GM10266 (cell line): ENCODE measurements around the gene CREB3L2.
"Not testable (repeated sequence)": the region's sequence is repeated elsewhere in the genome, so short reads cannot be mapped to it uniquely, and the experiment has no call there.

ENCODE experiments used
- DNase-seq: peaks from one replicate; pipeline ENCODE4 v3.0.0; 2012; ENCODE audit errors: extremely low spot score
- TF ChIP-seq, protein P1 (sequence below): IDR thresholded peaks from 2 replicates; pipeline ENCODE4 v1.5.1; 2012; ENCODE audit warnings: mild to moderate bottlenecking, low read depth; ENCODE audit not compliant: control insufficient read depth, insufficient read depth; ENCODE audit errors: missing control alignments

Gene CREB3L2

DNA sequence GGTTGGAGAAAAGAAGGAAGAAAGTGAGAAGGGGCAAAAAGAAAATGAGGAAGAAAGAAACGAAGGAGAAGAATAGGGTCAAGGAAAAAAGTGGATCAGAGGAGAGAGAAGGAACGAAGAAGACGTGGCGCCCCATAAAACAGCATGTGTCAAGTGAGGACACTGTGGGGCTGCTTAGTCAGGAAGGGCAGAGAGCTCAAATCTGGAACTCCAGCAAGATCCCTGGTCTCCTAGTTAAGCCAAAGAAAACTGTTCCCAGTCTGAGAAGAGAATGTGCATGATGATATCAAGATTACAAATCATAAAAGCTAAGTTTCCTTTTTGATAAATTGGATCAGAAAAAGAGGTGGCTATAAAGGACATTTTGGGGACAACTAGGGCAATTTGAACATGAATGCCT is 33.0 kb downstream of the CREB3L2 start:
- no peak for DNase-seq
- TF ChIP-seq, protein P1, sequence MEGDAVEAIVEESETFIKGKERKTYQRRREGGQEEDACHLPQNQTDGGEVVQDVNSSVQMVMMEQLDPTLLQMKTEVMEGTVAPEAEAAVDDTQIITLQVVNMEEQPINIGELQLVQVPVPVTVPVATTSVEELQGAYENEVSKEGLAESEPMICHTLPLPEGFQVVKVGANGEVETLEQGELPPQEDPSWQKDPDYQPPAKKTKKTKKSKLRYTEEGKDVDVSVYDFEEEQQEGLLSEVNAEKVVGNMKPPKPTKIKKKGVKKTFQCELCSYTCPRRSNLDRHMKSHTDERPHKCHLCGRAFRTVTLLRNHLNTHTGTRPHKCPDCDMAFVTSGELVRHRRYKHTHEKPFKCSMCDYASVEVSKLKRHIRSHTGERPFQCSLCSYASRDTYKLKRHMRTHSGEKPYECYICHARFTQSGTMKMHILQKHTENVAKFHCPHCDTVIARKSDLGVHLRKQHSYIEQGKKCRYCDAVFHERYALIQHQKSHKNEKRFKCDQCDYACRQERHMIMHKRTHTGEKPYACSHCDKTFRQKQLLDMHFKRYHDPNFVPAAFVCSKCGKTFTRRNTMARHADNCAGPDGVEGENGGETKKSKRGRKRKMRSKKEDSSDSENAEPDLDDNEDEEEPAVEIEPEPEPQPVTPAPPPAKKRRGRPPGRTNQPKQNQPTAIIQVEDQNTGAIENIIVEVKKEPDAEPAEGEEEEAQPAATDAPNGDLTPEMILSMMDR, result no peak

DNA sequence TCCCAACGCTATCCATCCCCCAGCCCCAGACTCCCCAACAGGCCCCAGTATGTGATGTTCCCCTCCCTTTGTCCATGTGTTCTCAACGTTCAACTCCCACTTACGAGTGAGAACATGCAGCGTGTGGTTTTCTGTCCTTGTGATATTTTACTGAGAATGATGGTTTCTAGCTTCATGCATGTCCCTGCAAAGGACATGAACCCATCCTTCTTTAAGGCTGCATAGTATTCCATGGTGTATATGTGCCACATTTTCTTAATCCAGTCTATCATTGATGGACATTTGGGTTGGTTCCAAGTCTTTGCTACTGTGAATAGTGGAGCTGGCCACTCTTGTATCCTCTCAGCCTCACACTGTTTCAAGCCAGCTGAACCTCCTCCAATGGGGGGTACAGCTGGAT is 33.5 kb downstream of the CREB3L2 start:
- not testable (repeated sequence) for DNase-seq

DNA sequence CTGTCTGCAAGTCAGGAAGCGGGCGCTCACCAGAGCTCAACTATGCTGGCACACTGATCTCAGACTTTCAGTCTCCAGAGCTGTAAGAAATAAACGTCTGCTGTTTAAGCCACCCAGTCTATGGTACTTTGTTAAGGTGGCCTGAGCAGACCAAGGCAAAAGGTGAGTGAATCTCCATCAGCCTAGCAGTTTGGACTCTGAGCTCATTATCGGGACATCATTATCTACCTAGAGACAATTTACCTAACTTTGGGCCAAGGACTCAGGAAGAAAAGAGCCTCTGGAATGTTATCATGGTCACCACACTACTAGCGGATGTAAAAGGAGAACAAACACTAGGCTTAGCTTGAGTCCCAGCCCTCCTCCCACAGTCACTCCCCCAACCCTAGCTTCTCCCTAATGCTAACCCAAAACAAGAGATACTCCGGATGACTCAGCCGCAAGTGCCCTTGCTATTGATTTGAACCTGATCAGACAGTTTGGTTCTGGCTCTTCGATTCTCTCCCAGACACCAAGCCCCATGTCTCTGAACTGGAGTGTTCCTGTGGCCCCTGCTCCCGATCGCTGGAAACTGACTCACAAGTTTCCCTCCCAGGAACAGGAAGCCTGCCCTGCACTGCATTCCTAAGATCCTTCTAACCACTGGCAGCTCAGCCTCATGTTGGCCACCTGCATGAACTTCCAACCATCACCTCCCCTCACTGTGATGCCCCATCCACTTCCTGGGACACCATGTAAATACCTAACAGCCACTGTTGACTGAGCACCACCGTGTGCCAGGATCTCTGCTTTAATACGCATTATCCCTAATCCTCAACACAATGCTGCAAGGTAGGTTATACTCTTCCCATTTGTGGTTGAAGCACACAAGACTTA is 34.5 kb downstream of the CREB3L2 start:
- no peak for DNase-seq

DNA sequence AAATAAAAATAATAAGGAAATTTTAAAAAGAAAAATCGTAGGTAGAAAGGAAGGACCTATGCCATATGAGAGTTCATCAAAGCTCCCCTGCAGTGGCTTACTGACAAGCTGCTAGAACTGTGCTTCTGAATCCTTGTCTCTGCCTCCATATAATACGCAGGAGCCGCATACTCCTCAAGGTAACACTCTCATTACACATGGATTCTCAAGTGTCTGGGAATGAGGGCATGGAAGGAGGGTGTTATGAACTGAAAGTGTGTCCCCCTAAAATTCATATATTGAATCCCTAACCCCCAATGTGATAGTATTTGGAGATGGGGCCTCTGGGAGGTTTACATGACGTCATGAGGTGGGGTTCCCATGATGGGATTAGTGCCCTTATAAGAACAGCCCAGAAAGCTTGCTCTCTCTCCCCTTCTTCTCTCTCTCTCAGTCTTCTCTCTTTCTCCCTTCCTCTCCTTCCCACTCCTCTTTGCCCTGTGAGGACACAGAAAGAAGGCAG is 35.2 kb downstream of the CREB3L2 start:
- TF ChIP-seq, protein P1, result no peak
- no peak for DNase-seq

More for the DNA sequence above, 34.5 kb downstream of the CREB3L2 start:
- TF ChIP-seq, protein P1, result no peak

DNA sequence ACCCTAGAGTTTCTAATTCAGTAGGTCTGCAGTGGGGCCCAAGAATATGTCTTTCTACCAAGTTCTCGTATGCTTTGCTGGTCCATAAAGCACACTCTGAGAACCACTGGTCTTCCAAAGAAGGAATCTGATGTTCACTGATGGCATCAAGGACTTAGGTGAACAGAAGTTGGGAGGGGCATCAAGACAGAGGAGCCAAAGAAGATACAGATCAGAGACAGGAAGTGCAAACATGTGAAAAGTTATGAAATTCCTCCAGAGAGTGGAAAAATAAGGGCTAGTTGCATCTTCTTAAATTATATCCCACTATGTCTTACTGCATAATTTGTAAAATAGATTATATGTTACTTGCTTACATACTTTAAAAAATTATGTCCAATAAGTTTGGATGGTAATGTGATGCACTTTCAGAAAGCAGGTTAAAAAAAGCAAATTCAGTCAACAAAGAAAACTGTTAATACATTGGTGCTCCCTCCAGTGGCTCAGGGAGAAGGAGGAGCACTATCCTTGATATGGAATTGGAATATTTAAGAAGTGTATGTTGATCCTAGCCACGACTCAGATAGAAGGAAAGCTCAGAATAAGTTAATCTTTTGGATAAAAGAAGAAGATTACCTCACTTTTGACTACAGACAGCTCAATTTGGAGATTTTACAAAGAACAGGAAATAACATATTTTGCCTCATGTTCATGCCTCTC is 35.8 kb downstream of the CREB3L2 start:
- DNase-seq, result no peak
- TF ChIP-seq, protein P1, result no peak

DNA sequence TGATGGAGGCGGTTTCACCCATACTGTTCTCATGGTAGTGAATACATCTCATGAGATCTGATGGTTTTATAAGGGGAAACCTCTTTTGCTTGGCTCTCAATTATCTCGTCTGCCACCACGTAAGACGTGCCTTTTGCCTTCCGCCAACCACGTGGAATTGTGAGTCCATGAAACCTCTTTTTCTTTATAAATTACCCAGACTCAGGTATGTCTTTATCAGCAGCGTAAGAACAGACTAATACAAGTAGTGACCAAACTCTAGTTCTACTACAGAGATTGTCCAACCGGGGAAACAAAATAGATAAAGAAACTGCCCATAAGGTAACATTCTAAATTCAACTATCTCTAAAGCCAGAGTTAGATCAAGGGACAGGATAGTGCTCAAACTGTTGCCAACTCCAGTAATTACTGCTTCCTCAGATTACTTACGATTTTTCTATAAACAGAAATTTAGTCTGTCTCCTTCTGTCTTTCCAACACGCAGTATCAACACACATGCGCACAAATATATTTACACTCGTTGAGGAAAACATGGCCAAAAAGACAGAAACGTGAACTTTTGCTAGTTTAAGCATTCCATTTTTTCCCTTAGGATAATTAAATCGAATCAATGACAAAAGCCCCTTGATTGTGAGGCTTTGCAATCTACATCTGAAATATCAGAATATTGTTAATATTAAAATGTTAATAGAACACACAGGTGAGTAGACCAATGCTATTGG is 36.9 kb downstream of the CREB3L2 start:
- no peak for DNase-seq
- TF ChIP-seq, protein P1, result no peak

DNA sequence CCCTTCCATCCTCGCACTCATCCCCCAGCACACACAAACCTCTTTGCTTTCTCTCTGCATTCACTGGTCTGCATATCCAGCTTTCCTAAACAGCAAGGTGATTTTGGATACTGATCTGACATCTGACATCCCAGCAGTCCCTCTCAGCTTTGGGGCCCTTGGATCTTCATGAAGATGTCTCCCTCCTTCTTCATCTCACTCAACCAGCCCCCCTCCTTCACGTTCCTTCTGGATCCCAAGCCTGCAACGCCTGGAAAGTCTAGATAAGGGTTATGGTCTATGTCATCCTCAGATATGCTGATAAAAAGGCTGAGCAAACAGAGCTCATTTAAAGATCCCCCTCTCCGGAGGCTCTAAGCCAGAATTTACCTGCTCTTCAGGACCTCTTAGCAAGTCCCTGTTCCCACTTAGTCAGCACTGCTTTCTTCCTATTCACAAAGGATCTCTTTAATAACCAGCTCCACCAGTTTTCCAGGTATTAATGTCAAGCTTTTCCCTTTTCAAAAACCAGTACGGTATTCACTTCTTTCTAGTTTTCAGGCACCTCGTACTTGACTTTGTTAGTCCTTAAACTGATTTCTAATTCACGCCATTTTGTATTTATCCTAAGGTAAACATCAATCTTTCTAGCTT is 38.9 kb downstream of the CREB3L2 start:
- DNase-seq, result no peak
- TF ChIP-seq, protein P1, result no peak
